Limb (tissue), 2 donors: Measurements from ENCODE around the gene ACTMAP.

ENCODE experiments used
- DNase-seq, 2 donors: peaks; one replicate each; pipeline ENCODE4 v3.0.0-alpha.2; 2016; ENCODE audit errors: extremely low spot score in 2 of 2

Gene ACTMAP

GRCh38 chr19:40697007-40697406, 53.3 kb downstream of the ACTMAP start:
- DNase-seq: no peak

- DNase-seq: no peak
Measured at GRCh38 chr19:40695881-40696280, 54.4 kb downstream of the ACTMAP start.

GRCh38 chr19:40693896-40694295, 56.4 kb downstream of the ACTMAP start:
- DNase-seq: no peak

- no peak for DNase-seq
Measured at GRCh38 chr19:40693150-40693788, 57.0 kb downstream of the ACTMAP start.

- DNase-seq: no peak
Measured at GRCh38 chr19:40692212-40692551, 58.1 kb downstream of the ACTMAP start.

- DNase-seq: no peak
Measured at GRCh38 chr19:40691421-40692211, 58.7 kb downstream of the ACTMAP start.
